22Rv1 (cell line): ENCODE results near the gene CNTNAP2.

Source experiments
- CTCF ChIP-seq: fragments of 450-650 bp; IDR thresholded peaks from 2 replicates; pipeline ENCODE4 v1.5.1; 2017; ENCODE audit warnings: mild to moderate bottlenecking
- ZFX ChIP-seq: fragments of 450-650 bp; IDR thresholded peaks from 2 replicates; pipeline ENCODE4 v1.6.1; 2017; ENCODE audit warnings: antibody characterized with exemption, borderline replicate concordance

- TF ChIP-seq CTCF, result no peak
- no peak for TF ChIP-seq ZFX
These were observed 1542.7 kb downstream of the CNTNAP2 start for GRCh38 chr7:147659036-147659995.
